ENCODE data around the gene EXOC4. TPM values are rescaled to one million over a fixed set of nuclear protein-coding genes. Genes with fewer than 3 reads are reported as not detected.
"Not testable (repeated sequence)": the region's sequence is repeated elsewhere in the genome, so short reads cannot be mapped to it uniquely, and the experiment has no call there.

Gene EXOC4
- total RNA-seq, 3 donors from 2014 or later: 63.9 to 90.2 (median 89.5) TPM

GRCh38 chr7:133641436-133641835 is 388.6 kb downstream of the EXOC4 start:
- TF ChIP-seq CTCF (IDR thresholded peaks at IDR 0.05): no peak
- H3K9me3 ChIP-seq: no peaks in the 10 kb centered on the region
- ATAC-seq: no peak
- H3K36me3 ChIP-seq (ENCODE audit: low read depth): no peaks in the 10 kb centered on the region
- peaks cover 5% of the 10 kb centered on the region for H3K4me1 ChIP-seq (ENCODE audit: low read depth)
- intact Hi-C loops (cut with DNase I, micrococcal nuclease): no loop called here
- no peak overlapping the region for H3K4me3 ChIP-seq
- no peak for DNase-seq

GRCh38 chr7:133642907-133643306 is 390.0 kb downstream of the EXOC4 start:
- ATAC-seq (no peak), DNase-seq (no peak)
- Histone ChIP-seq H3K4me3 (no peak overlapping the region), H3K9me3 (no peaks in the 10 kb centered on the region), H3K4me1 (ENCODE audit: low read depth) (peaks cover 5% of the 10 kb centered on the region), H3K36me3 (ENCODE audit: low read depth) (no peaks in the 10 kb centered on the region)
- TF ChIP-seq CTCF (IDR thresholded peaks at IDR 0.05): no peak
- intact Hi-C loops (cut with DNase I, micrococcal nuclease): no loop called here

- DNase-seq; ATAC-seq; H3K4me1 ChIP-seq (ENCODE audit: low read depth); H3K36me3 ChIP-seq (ENCODE audit: low read depth); H3K9me3 ChIP-seq; intact Hi-C loops (cut with DNase I, micrococcal nuclease); H3K4me3 ChIP-seq: not testable (repeated sequence)
These were observed 390.8 kb downstream of the EXOC4 start for GRCh38 chr7:133643652-133644051.

- no peak for ATAC-seq
- intact Hi-C loops (cut with DNase I, micrococcal nuclease): no loop called here
- TF ChIP-seq CTCF (IDR thresholded peaks at IDR 0.05): no peak
- Histone ChIP-seq H3K9me3 (no peaks in the 10 kb centered on the region), H3K4me1 (ENCODE audit: low read depth) (peaks cover 5% of the 10 kb centered on the region), H3K36me3 (ENCODE audit: low read depth) (no peaks in the 10 kb centered on the region), H3K4me3 (no peak overlapping the region)
- no peak for DNase-seq
These were observed 393.1 kb downstream of the EXOC4 start for GRCh38 chr7:133645884-133646391.

- intact Hi-C loops (cut with DNase I, micrococcal nuclease): no loop called here
These were observed 393.8 kb downstream of the EXOC4 start for GRCh38 chr7:133646472-133647315.

More at GRCh38 chr7:133646472-133647315, 393.8 kb downstream of the EXOC4 start:
- ATAC-seq (no peak), DNase-seq (no peak)
- Histone ChIP-seq H3K36me3 (ENCODE audit: low read depth) (no peaks in the 10 kb centered on the region), H3K9me3 (no peaks in the 10 kb centered on the region), H3K4me1 (ENCODE audit: low read depth) (peaks cover 5% of the 10 kb centered on the region), H3K4me3 (no peak overlapping the region)
- TF ChIP-seq CTCF (IDR thresholded peaks at IDR 0.05): no peak

Measured in mucosa of descending colon (tissue), 3 donors.